Nephron (organoid): ENCODE results near the gene ZNF232.
"Not testable (repeated sequence)": the region's sequence is repeated elsewhere in the genome, so short reads cannot be mapped to it uniquely, and the experiment has no call there.

Experiments used
- H3K27ac Mint-ChIP-seq, 3 experiments: 2 replicates each; pipeline ENCODE4 v1.8.0; 2020; ENCODE audit warnings: mixed read lengths in 3 of 3, mild to moderate bottlenecking in 2 of 3, moderate library complexity in 1 of 3
- H3K27me3 Mint-ChIP-seq: 2 replicates; pipeline ENCODE4 v1.8.0; 2021; ENCODE audit warnings: low read depth, mild to moderate bottlenecking, moderate library complexity, mixed read lengths
- H3K36me3 Mint-ChIP-seq: 2 replicates; pipeline ENCODE4 v1.8.0; 2020; ENCODE audit warnings: low read depth, mixed read lengths
- H3K4me1 Mint-ChIP-seq: 2 replicates; pipeline ENCODE4 v1.8.0; 2020; ENCODE audit warnings: mixed read lengths
- H3K4me3 Mint-ChIP-seq, 3 experiments: 2 replicates each; pipeline ENCODE4 v1.8.0; 2020; ENCODE audit warnings: mild to moderate bottlenecking in 3 of 3, mixed read lengths in 3 of 3, moderate library complexity in 2 of 3
- H3K9me3 Mint-ChIP-seq: 2 replicates; pipeline ENCODE4 v1.8.0; 2020; ENCODE audit warnings: mixed read lengths
- CTCF ChIP-seq, 3 experiments: fragments of 200-600 bp; sonication (generic); IDR thresholded peaks; one replicate each; pipeline ENCODE4 v1.5.0; 2021; ENCODE audit warnings: antibody characterized with exemption in 3 of 3; ENCODE audit not compliant: unreplicated experiment in 3 of 3

The ZNF232 gene

GRCh38 chr17:5122586-5123342, 11.1 kb upstream of the ZNF232 start:
- Mint-ChIP-seq H3K27ac (no peak overlapping the region), H3K9me3 (no peaks in the 10 kb centered on the region), H3K36me3 (no peaks in the 10 kb centered on the region), H3K4me3 (peak overlapping the region; percentile 81 to 89 (median 85)), H3K27me3 (peaks cover 24% of the 10 kb centered on the region), H3K4me1 (peaks cover 42% of the 10 kb centered on the region)
- TF ChIP-seq CTCF (IDR thresholded peaks at IDR 0.05; ENCODE audit: unreplicated experiment in 3 of 3): no peak

- Mint-ChIP-seq H3K27me3 (peaks cover 24% of the 10 kb centered on the region), H3K4me3 (peak overlapping the region; percentile 85 to 89 (median 85)), H3K4me1 (peaks cover 36% of the 10 kb centered on the region), H3K27ac (peak overlapping the region; percentile 75 to 83 (median 76))
- H3K9me3 Mint-ChIP-seq, H3K36me3 Mint-ChIP-seq: not testable (repeated sequence)
Observed at GRCh38 chr17:5122056-5122455, 10.4 kb upstream of the ZNF232 start.

- Mint-ChIP-seq H3K4me1 (peaks cover 36% of the 10 kb centered on the region), H3K9me3 (no peaks in the 10 kb centered on the region)
Observed at GRCh38 chr17:5121186-5121841, 9.6 kb upstream of the ZNF232 start.

GRCh38 chr17:5120436-5121185, 8.9 kb upstream of the ZNF232 start:
- peaks cover 36% of the 10 kb centered on the region for H3K4me1 Mint-ChIP-seq
- not testable (repeated sequence) for H3K36me3 Mint-ChIP-seq, H3K9me3 Mint-ChIP-seq
- peak overlapping the region; percentile 31 to 91 (median 75) for H3K27ac Mint-ChIP-seq
- H3K27me3 Mint-ChIP-seq: peaks cover 19% of the 10 kb centered on the region
- H3K4me3 Mint-ChIP-seq: peak overlapping the region; percentile 85 to 89 (median 85)

More at GRCh38 chr17:5121186-5121841, 9.6 kb upstream of the ZNF232 start:
- H3K27ac Mint-ChIP-seq: peak overlapping the region; percentile 75 to 91 (median 76)
- no peaks in the 10 kb centered on the region for H3K36me3 Mint-ChIP-seq
- peaks cover 24% of the 10 kb centered on the region for H3K27me3 Mint-ChIP-seq
- peak overlapping the region; percentile 85 to 89 (median 85) for H3K4me3 Mint-ChIP-seq
- TF ChIP-seq CTCF (IDR thresholded peaks at IDR 0.05; ENCODE audit: unreplicated experiment in 3 of 3): no peak

- H3K27ac Mint-ChIP-seq: peak overlapping the region in 2 of 3 experiments; percentile 75 to 91
Observed at GRCh38 chr17:5120036-5120435, 8.4 kb upstream of the ZNF232 start.

GRCh38 chr17:5118219-5118618, 6.5 kb upstream of the ZNF232 start:
- Mint-ChIP-seq H3K27ac (no peak overlapping the region), H3K27me3 (peaks cover 17% of the 10 kb centered on the region), H3K36me3 (no peaks in the 10 kb centered on the region), H3K4me3 (peak overlapping the region in 1 of 3 experiments; percentile 49), H3K9me3 (no peaks in the 10 kb centered on the region), H3K4me1 (peaks cover 21% of the 10 kb centered on the region)
- TF ChIP-seq CTCF (IDR thresholded peaks at IDR 0.05; ENCODE audit: unreplicated experiment in 3 of 3): no peak

More at GRCh38 chr17:5120036-5120435, 8.4 kb upstream of the ZNF232 start:
- H3K4me3 Mint-ChIP-seq: peak overlapping the region in 2 of 3 experiments; percentile 85 to 89
- no peaks in the 10 kb centered on the region for H3K36me3 Mint-ChIP-seq
- no peak for TF ChIP-seq CTCF (IDR thresholded peaks at IDR 0.05; ENCODE audit: unreplicated experiment in 3 of 3)
- no peaks in the 10 kb centered on the region for H3K9me3 Mint-ChIP-seq
- H3K4me1 Mint-ChIP-seq: peaks cover 36% of the 10 kb centered on the region
- H3K27me3 Mint-ChIP-seq: peaks cover 17% of the 10 kb centered on the region
